Measurements from ENCODE around the gene CSTB.
A peak's percentile ranks its signal among the peaks of the same experiment; 100 is the strongest.
"Not testable (repeated sequence)": the region's sequence is repeated elsewhere in the genome, so short reads cannot be mapped to it uniquely, and the experiment has no call there.

CSTB gene

GRCh38 chr21:43775795-43776430, at the start of gene CSTB:
Gene CSTB (minus strand): TSS chr21:43776308. CDS start chr21:43776269, 39 bp downstream.
- peak; percentile 75 to 79 for DNase-seq (ENCODE audit: low read depth in 1 of 2, low spot score in 1 of 2)

- no peak for DNase-seq (ENCODE audit: low read depth in 1 of 2, low spot score in 1 of 2)
Measured at GRCh38 chr21:43825242-43825935, 49.3 kb upstream of the CSTB start.

GRCh38 chr21:43824333-43825241, 48.5 kb upstream of the CSTB start:
- DNase-seq (ENCODE audit: low read depth in 1 of 2, low spot score in 1 of 2), result no peak

GRCh38 chr21:43822741-43823140, 46.6 kb upstream of the CSTB start:
- not testable (repeated sequence) for DNase-seq (ENCODE audit: low read depth in 1 of 2, low spot score in 1 of 2)

- not testable (repeated sequence) for DNase-seq (ENCODE audit: low read depth in 1 of 2, low spot score in 1 of 2)
Measured at GRCh38 chr21:43822166-43822565, 46.1 kb upstream of the CSTB start.

- no peak for DNase-seq (ENCODE audit: low read depth in 1 of 2, low spot score in 1 of 2)
Measured at GRCh38 chr21:43820466-43820865, 44.4 kb upstream of the CSTB start.

- DNase-seq (ENCODE audit: low read depth in 1 of 2, low spot score in 1 of 2), result no peak
Measured at GRCh38 chr21:43819511-43820405, 43.6 kb upstream of the CSTB start.

- no peak for DNase-seq (ENCODE audit: low read depth in 1 of 2, low spot score in 1 of 2)
Measured at GRCh38 chr21:43818685-43819084, 42.6 kb upstream of the CSTB start.

- no peak for DNase-seq (ENCODE audit: low read depth in 1 of 2, low spot score in 1 of 2)
Measured at GRCh38 chr21:43817157-43818086, 41.3 kb upstream of the CSTB start.

GRCh38 chr21:43816611-43817071, 40.5 kb upstream of the CSTB start:
- no peak for DNase-seq (ENCODE audit: low read depth in 1 of 2, low spot score in 1 of 2)

- DNase-seq (ENCODE audit: low read depth in 1 of 2, low spot score in 1 of 2), result no peak
Measured at GRCh38 chr21:43815991-43816390, 39.9 kb upstream of the CSTB start.

- DNase-seq (ENCODE audit: low read depth in 1 of 2, low spot score in 1 of 2), result no peak
Measured at GRCh38 chr21:43815107-43815613, 39.1 kb upstream of the CSTB start.

- no peak for DNase-seq (ENCODE audit: low read depth in 1 of 2, low spot score in 1 of 2)
Measured at GRCh38 chr21:43814215-43815106, 38.4 kb upstream of the CSTB start.

- DNase-seq (ENCODE audit: low read depth in 1 of 2, low spot score in 1 of 2), result no peak
Measured at GRCh38 chr21:43813656-43813980, 37.5 kb upstream of the CSTB start.

GRCh38 chr21:43812957-43813655, 37.0 kb upstream of the CSTB start:
- DNase-seq (ENCODE audit: low read depth in 1 of 2, low spot score in 1 of 2), result no peak

GRCh38 chr21:43812139-43812821, 36.2 kb upstream of the CSTB start:
- no peak for DNase-seq (ENCODE audit: low read depth in 1 of 2, low spot score in 1 of 2)
